ENCODE data around the gene ALOX5.
"Not testable (repeated sequence)": the region's sequence is repeated elsewhere in the genome, so short reads cannot be mapped to it uniquely, and the experiment has no call there.

ALOX5 gene

DNA sequence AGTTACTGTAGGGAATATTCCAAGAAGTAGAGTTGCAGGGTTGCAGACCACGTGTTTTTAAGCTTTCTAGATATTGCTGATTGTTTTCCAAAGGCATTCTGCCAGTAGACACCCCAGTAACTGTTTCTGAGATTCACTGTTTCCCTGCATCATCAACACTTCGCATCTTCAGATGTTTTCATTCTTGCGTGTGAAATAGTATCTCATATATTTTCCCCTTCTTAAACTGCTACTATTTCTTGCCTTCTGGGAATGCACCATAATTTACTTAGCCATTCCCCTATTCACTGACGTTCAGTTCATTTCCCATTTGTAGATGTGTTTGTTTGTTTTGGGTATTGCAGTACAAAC, 30.7 kb downstream of the ALOX5 start:
- no peak for DNase-seq (ENCODE audit: low read depth)

GRCh38 chr10:45407542-45407941, 33.5 kb downstream of the ALOX5 start:
- DNase-seq (ENCODE audit: low read depth) = no peak

DNA sequence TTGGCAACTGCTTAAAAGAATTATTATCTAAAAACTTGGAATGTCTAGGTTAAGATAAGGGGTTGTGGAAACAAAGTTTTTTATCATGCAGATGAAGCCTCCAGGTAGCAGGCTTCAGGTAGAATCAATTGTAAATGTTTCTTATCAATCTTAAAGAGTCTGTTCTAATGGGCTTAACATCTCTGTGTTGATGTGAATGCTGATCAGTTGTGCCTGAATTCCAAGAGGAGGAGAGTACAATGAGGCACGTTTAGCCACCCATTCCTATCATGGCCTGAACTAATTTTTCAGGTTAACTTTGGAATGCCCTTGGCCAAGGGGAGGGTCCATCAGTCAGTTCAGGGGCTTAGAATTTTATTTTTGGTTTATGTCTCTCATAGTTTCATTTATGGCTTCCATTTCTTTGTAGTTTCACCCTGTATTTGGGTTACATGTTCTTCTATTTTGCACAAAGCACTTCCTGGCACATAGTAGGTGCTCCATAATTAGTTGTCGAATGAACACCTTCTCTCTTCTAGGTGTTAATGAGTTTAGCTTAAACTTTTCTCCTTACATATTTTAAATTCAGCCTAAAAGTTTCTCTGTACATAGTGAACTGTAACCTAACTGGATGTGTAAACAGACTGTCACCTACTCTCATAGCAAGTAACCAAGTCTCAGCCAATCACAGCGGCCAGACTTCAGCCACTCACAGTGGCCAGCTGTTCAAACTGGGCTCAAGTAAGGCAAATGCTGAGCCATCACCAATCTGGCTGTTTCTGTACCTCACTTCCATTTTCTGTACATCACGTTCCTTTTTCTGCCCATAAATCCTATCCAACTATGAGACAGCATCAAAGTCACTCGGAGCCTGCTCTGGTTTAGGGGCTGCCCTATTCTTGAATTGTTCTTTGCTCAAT, 34.7 kb downstream of the ALOX5 start:
- no peak for DNase-seq (ENCODE audit: low read depth)

- DNase-seq (ENCODE audit: low read depth) = not testable (repeated sequence)
These were observed 35.3 kb downstream of the ALOX5 start for GRCh38 chr10:45409347-45409746.

- DNase-seq (ENCODE audit: low read depth) = no peak
These were observed 35.8 kb downstream of the ALOX5 start for GRCh38 chr10:45409782-45410181.

GRCh38 chr10:45410489-45410806, 36.4 kb downstream of the ALOX5 start:
- DNase-seq (ENCODE audit: low read depth) = no peak

GRCh38 chr10:45410807-45411606, 37.0 kb downstream of the ALOX5 start:
- no peak for DNase-seq (ENCODE audit: low read depth)

DNA sequence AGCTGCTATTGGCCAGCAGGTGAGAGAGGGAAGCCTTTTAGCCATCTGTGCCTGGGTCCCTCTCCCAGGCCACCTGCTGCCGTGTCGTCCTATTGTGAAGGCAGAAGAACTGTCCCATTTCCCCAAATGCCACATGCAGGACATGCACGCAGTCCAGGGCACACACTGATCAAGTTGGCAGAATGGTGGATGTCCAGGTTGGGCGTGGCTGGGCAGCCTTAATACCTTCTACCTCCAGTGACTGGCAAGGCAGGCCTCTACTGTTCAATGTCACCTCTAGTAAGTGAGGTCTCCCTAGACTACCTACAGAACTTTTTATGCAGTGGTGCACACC, 37.6 kb downstream of the ALOX5 start:
- no peak for DNase-seq (ENCODE audit: low read depth)

DNA sequence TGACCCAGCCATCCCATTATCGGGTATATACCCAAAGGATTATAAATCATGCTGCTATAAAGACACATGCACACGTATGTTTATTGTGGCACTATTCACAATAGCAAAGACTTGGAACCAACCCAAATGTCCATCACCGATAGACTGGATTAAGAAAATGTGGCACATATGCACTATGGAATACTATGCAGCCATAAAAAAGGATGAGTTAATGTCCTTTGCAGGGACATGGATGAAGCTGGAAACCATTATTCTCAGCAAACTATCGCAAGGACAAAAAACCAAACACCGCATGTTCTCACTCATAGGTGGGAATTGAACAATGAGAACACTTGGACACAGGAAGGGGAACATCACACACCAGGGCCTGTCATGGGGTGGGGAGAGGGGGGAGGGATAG, 41.0 kb downstream of the ALOX5 start:
- not testable (repeated sequence) for DNase-seq (ENCODE audit: low read depth)

DNA sequence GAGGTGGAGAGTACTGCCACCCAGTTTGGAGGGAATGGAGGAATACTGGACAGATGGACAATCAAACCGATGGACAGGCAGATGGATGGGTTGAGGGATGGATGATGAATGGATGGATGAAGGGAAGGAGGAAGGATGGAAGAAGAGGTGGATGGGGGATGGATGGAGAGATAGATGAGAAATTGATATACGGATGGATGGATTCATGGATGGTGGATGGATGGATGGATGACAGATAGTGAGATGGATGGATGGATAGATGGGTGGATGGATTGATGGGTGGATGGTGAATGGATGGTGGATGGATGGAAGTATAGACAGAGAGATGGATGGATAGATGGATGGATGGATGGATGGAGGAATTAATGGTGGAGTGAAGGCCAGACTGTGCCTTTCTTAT, 42.6 kb downstream of the ALOX5 start:
- no peak for DNase-seq (ENCODE audit: low read depth)

DNA sequence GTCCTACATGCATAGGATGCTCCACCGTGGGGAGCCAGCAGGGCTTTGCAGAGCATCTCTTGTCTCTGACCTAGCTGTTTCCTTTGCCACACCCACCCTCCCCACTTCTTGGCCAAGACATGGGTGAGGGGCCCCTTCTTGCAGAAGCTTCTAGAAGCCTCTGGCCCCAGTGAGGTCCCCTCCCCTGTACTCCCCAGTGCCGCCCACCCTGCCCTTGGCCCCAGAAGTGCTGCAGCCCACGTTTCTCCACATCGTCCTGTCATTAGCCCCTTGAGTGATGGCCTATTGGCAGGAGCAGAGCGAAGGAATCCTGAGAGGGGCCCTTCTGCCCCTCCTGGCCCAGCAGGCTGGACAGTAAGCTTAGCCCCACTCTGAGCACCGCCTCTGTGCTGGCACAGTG, 43.7 kb downstream of the ALOX5 start:
- no peak for DNase-seq (ENCODE audit: low read depth)

- no peak for DNase-seq (ENCODE audit: low read depth)
These were observed 44.4 kb downstream of the ALOX5 start for GRCh38 chr10:45418417-45418848.

GRCh38 chr10:45418849-45419675, 45.0 kb downstream of the ALOX5 start:
- DNase-seq (ENCODE audit: low read depth) = no peak

DNA sequence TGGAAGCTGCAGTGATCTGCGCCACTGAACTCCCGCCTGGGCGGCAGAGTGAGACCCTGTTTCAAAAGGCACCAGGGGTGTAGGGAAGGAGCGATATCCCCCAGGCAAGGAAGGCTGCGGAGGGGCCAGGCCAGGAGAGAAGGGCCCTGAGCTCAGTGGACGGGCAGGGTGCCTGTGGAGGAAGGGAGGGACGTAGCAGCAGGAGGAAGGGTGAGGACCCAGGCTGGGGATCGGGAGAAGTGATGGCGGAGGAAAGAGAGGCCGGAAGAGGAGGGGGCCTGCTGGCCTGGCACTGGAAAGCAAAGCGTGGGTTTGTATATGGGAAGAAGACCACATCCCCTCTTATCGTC, 45.6 kb downstream of the ALOX5 start:
- DNase-seq (ENCODE audit: low read depth) = no peak

GRCh38 chr10:45420453-45421192, 46.6 kb downstream of the ALOX5 start:
- peak; percentile 26 for DNase-seq (ENCODE audit: low read depth)

DNA sequence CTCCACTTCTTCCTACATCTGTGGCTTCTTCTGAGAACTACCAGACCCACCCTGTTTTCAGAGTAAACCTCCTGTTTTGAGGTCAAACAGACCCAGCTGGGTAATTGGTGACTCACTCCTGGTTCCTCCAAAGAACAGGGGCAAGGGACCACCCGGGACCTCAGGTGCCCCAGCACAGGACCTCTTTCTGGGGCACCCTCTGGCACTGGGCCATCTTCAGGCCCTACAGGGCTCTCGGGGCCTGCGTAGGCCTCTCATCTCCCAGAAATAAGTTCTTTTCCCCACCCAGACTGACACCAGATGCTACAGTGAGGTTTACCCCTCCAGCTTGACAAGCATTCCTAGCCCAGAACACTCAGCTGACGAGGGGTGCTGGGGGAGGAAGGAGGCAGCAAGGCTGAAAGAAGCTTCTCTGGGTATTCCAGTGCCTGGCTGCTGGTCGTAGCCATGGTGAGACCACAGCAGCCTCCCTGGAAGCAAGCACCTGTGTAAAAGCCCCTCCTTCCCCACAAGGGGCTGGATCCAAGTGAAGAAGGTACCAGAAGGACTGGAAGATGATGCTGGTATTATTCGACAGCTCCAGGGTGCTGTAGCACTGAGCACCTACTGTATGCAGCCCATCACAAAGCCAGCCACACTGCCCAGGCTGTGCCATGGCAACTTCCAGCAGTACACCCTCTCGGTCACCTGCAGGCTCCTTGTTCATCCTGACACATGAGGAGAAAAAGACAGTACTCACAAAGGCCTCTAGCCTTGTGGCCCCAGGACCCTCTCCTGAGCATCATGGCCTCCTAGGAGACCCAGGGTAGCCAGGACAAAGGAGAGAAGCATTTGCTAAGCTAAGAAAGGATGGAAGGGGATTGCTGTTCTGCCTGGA, 47.4 kb downstream of the ALOX5 start:
- no peak for DNase-seq (ENCODE audit: low read depth)

DNA sequence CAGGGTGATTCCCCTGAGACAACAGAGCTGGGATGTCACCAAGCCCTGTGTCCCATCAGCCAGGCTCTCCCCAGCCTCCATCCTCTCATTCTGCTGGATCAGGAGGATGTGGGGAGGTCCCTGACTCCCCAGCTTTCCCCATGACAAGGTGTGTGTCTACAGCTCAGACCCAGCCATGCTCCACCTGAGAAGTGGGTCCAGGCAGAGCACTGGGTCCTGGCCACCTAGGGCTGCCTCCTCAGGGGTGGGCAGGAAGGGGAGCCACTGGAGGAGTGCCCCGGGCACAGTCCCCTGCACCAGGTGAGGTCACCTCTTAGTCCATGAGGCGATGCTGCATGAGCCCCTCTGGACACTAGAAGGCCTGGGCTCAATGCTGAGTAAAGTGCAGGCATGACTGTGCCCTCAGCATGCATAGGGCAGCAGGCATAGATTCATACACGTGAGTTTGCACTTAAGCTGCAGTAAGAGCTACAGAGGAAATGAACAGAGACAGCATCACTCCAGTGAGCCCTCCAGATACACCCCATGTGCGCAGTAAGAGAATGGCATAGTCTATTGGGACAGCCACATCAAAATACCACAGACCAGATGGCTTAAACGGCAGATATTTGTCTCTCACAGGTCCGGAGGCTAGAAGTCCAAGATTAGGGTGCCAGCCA, 48.3 kb downstream of the ALOX5 start:
- no peak for DNase-seq (ENCODE audit: low read depth)

GRCh38 chr10:45422866-45423659, 49.0 kb downstream of the ALOX5 start:
- no peak for DNase-seq (ENCODE audit: low read depth)

DNA sequence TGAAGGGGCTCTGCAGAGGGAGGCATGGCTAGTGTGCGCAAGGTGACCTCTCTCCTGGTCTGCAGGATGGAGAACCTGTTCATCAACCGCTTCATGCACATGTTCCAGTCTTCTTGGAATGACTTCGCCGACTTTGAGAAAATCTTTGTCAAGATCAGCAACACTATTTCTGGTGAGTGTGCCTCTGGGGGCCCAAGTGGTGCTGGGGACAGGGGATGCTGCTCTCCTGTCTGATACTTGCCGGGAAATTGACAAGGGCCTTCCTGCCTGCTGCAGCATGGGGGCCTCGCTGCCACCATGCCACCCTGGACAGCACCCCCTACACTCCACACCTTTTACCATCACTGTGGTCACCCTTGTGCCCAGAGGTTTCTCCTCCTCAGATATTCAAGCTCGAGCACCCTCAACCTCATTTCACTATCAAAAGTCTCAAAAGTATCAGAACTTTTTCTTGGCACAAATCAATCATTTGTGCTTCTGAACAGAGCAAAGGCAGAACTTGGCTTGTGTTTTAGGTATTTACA, 50.0 kb downstream of the ALOX5 start:
- DNase-seq (ENCODE audit: low read depth) = no peak
